SK-N-SH (cell line): ENCODE data around the gene THOC6.

Experiments
- NFIC ChIP-seq: IDR thresholded peaks from 2 replicates; pipeline ENCODE4 v1.4.0; 2012; ENCODE audit warnings: borderline replicate concordance
- TF ChIP-seq, protein P1 (sequence below): fragments of 200-600 bp; sonication (generic); IDR thresholded peaks from 2 replicates; pipeline ENCODE4 v1.6.1; 2017; ENCODE audit warnings: antibody characterized with exemption, mild to moderate bottlenecking, moderate library complexity

DNA sequence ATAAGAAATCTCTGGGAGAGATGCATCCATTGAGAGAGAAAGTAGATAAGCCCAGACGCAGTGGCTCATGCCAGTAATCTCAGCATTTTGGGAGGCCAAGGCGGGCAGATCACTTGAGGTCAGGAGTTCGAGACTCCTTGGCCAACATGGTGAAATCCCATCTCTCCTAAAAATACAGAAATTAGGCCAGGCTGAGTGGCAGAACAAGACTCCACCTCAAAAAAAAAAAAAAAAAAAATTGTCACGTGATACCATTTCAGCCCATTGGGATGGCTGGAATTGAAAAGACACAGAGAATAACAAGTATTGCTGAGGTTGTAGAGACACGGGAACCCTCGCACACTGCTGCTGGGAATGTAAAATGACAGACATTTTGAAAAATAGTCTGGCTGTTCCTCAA, 38.7 kb downstream of the THOC6 start:
- TF ChIP-seq, protein P1, sequence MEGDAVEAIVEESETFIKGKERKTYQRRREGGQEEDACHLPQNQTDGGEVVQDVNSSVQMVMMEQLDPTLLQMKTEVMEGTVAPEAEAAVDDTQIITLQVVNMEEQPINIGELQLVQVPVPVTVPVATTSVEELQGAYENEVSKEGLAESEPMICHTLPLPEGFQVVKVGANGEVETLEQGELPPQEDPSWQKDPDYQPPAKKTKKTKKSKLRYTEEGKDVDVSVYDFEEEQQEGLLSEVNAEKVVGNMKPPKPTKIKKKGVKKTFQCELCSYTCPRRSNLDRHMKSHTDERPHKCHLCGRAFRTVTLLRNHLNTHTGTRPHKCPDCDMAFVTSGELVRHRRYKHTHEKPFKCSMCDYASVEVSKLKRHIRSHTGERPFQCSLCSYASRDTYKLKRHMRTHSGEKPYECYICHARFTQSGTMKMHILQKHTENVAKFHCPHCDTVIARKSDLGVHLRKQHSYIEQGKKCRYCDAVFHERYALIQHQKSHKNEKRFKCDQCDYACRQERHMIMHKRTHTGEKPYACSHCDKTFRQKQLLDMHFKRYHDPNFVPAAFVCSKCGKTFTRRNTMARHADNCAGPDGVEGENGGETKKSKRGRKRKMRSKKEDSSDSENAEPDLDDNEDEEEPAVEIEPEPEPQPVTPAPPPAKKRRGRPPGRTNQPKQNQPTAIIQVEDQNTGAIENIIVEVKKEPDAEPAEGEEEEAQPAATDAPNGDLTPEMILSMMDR = no peak
- TF ChIP-seq NFIC = no peak
